HepG2 (cell line): Measurements from ENCODE around the gene RAC3. TPM values are rescaled to one million over a fixed set of nuclear protein-coding genes. Genes with fewer than 3 reads are reported as not detected.

ENCODE experiments used
- ATAC-seq: fragments of 200-7000 bp; cut with Tn5 transposase; 3 replicates; pipeline ENCODE4 v1.9.1; 2020; ENCODE audit warnings: mild to moderate bottlenecking, moderate library complexity
- BruUV-seq: library from RNA; stranded (reverse); fragments of 400-500 nt; replicated peaks from 2 replicates; lab custom pipeline; 2021; lab: Mats Ljungman, UMichigan
- CTCF ChIA-PET: fragments of 300-600 bp; formaldehyde crosslinking; extraction: SDS; loops from one replicate; lab custom pipeline; 2021; ENCODE audit warnings: low total read pairs, inconsistent platforms, low intra/inter-chr PET ratio; lab: Yijun Ruan, JAX
- POLR2A ChIA-PET: fragments of 350-600 bp; sonication (Branson Sonifier 250); formaldehyde crosslinking; loops from one replicate; lab custom pipeline; 2020; ENCODE audit warnings: antibody characterized with exemption, inconsistent platforms; lab: Yijun Ruan, JAX
- DNase-seq: peaks from one replicate; pipeline ENCODE4 v3.0.0-alpha.2; 2015; ENCODE audit warnings: low spot score
- FAIRE-seq: peaks from 3 replicates; lab custom pipeline; 2011; peaks lifted over from hg19 to GRCh38; lab: Jason Lieb, UNC
- H2AFZ ChIP-seq: one replicate; pipeline ENCODE4 v1.6.1; 2011; ENCODE audit warnings: low read length, inconsistent platforms
- H3K27ac ChIP-seq: fragments of 300-600 bp; 3 replicates; pipeline ENCODE4 v1.8.0; 2011; ENCODE audit warnings: mixed run types, mild to moderate bottlenecking, mixed read lengths, low read length, inconsistent platforms; ENCODE audit not compliant: insufficient read depth; ENCODE audit errors: extremely low read length
- H3K27me3 ChIP-seq, 2 experiments: fragments of 200-600 bp in 1 of 2; 2 replicates in 1 of 2; 3 replicates in 1 of 2; pipeline versions ENCODE4 v1.6.0 to v1.8.0; 2011; ENCODE audit warnings: low read length in 2 of 2, mild to moderate bottlenecking in 2 of 2, moderate library complexity in 2 of 2, inconsistent platforms in 1 of 2; ENCODE audit not compliant: insufficient read depth in 2 of 2, control insufficient read depth in 1 of 2
- H3K36me3 ChIP-seq, 2 experiments: fragments of 200-600 bp in 1 of 2; replicated peaks in 1 of 2; 2 replicates in 1 of 2; 3 replicates in 1 of 2; pipeline versions ENCODE4 v1.5.1 to v1.8.0; 2011; ENCODE audit warnings: low read length in 2 of 2, inconsistent platforms in 1 of 2; ENCODE audit not compliant: insufficient read depth in 2 of 2, control insufficient read depth in 1 of 2
- H3K4me1 ChIP-seq: 2 replicates; pipeline ENCODE4 v1.5.1; 2012; ENCODE audit warnings: low read length, inconsistent platforms; ENCODE audit not compliant: insufficient read depth
- H3K4me2 ChIP-seq: 2 replicates; pipeline ENCODE4 v1.6.0; 2011; ENCODE audit warnings: low read depth, low read length, inconsistent platforms
- H3K4me3 ChIP-seq, 3 experiments: fragments of 200-600 bp in 1 of 3; sonication (generic), shearing (Covaris generic) in 1 of 3; replicated peaks in 1 of 3; 2 replicates each; pipeline ENCODE4 v1.5.1; 2011 to 2016; ENCODE audit warnings: low read length in 3 of 3, inconsistent platforms in 2 of 3, low read depth in 2 of 3, mild to moderate bottlenecking in 2 of 3, control low read depth in 1 of 3, mixed read lengths in 1 of 3; ENCODE audit not compliant: insufficient read depth in 1 of 3
- H3K79me2 ChIP-seq: one replicate; pipeline ENCODE4 v1.6.1; 2011; ENCODE audit warnings: low read length, inconsistent platforms; ENCODE audit not compliant: insufficient read depth
- H3K9ac ChIP-seq: 2 replicates; pipeline ENCODE4 v1.6.0; 2011; ENCODE audit warnings: mild to moderate bottlenecking, low read depth, low read length, inconsistent platforms; ENCODE audit not compliant: insufficient read depth
- H3K9me3 ChIP-seq: 2 replicates; pipeline ENCODE4 v1.5.1; 2012; ENCODE audit warnings: mild to moderate bottlenecking, low read length
- H4K20me1 ChIP-seq: 2 replicates; pipeline ENCODE4 v1.6.0; 2011; ENCODE audit warnings: inconsistent platforms, mild to moderate bottlenecking, low read length, moderate library complexity; ENCODE audit not compliant: insufficient read depth
- AGO2 ChIP-seq: fragments of 200-400 bp; formaldehyde crosslinking; optimal IDR thresholded peaks from 2 replicates; pipeline ENCODE3; 2017; ENCODE audit warnings: mild to moderate bottlenecking, low read depth, low read length, moderate library complexity
- CREM ChIP-seq, 2 experiments: sonication (generic) in 1 of 2; formaldehyde crosslinking in 1 of 2; IDR thresholded peaks; 2 replicates each; pipeline versions ENCODE4 v1.4.0 to v1.6.1; 2016 to 2020; ENCODE audit warnings: antibody characterized with exemption in 1 of 2, mild to moderate bottlenecking in 1 of 2, missing genetic modification reagents in 1 of 2
- FLYWCH1 ChIP-seq: sonication (generic); formaldehyde crosslinking; IDR thresholded peaks from 2 replicates; pipeline ENCODE4 v1.8.1; 2023; ENCODE audit warnings: mild to moderate bottlenecking, missing genetic modification reagents
- KAT2B ChIP-seq: fragments of 150-350 bp; IDR thresholded peaks from 2 replicates; pipeline ENCODE4 v1.6.1; 2014; ENCODE audit warnings: low read depth, low read length, borderline replicate concordance
- NCOA5 ChIP-seq: sonication (generic); formaldehyde crosslinking; IDR thresholded peaks from 2 replicates; pipeline ENCODE4 v1.4.0; 2020; ENCODE audit warnings: missing genetic modification reagents
- NFE2L1 ChIP-seq: sonication (generic); formaldehyde crosslinking; IDR thresholded peaks from 2 replicates; pipeline ENCODE4 v1.4.0; 2020; ENCODE audit warnings: missing genetic modification reagents, mild to moderate bottlenecking, borderline replicate concordance
- PCBP1 ChIP-seq: fragments of 200-400 bp; formaldehyde crosslinking; IDR thresholded peaks from 2 replicates; pipeline ENCODE4 v1.6.1; 2017; ENCODE audit warnings: mild to moderate bottlenecking, low read depth, low read length, borderline replicate concordance
- PHF5A ChIP-seq: IDR thresholded peaks from one replicate; pipeline ENCODE4 v1.6.1; 2018; ENCODE audit warnings: low read depth, missing genetic modification reagents; ENCODE audit not compliant: unreplicated experiment
- RBFOX2 ChIP-seq: fragments of 200-400 bp; formaldehyde crosslinking; IDR thresholded peaks from 2 replicates; pipeline ENCODE4 v1.6.1; 2017; ENCODE audit warnings: low read depth, mild to moderate bottlenecking, low read length
- ZNF207 ChIP-seq: fragments of 450-650 bp; IDR thresholded peaks from 2 replicates; pipeline ENCODE4 v1.6.1; 2016; ENCODE audit warnings: antibody characterized with exemption, borderline replicate concordance
- ZNF350 ChIP-seq: sonication (generic); formaldehyde crosslinking; IDR thresholded peaks from 2 replicates; pipeline ENCODE4 v1.4.0; 2020; ENCODE audit warnings: mild to moderate bottlenecking, low read depth, missing genetic modification reagents, borderline replicate concordance
- ZNF747 ChIP-seq: sonication (generic); formaldehyde crosslinking; IDR thresholded peaks from 2 replicates; pipeline ENCODE4 v1.8.1; 2023; ENCODE audit warnings: missing genetic modification reagents, mild to moderate bottlenecking, borderline replicate concordance
- WGBS: methylation state at CpG from one replicate; pipeline ENCODE4 v1.1.6; 2017; ENCODE audit warnings: low lambda C conversion rate; 5-methylcytosine and 5-hydroxymethylcytosine counted together
- in situ Hi-C: cut with HindIII; loops from 2 replicates; pipeline ENCODE4 v1.10.0; 2017; ENCODE audit warnings: low pct_unique_long_range_greater_than_20kb; ENCODE audit not compliant: extremely low pct_ligation_motif_present
- intact Hi-C: fragments of 100-400 bp; cut with micrococcal nuclease; formaldehyde crosslinking; loops from one replicate; pipeline ENCODE4 v1.10.0; 2022; ENCODE audit not compliant: unreplicated experiment
- polyA plus RNA-seq, 8 experiments: library from polyadenylated mRNA; depleted of rRNA in 3 of 8; stranded (reverse) in 7 of 8; unstranded in 1 of 8; fragments of >200 nt; fragmentation: Illumina TruSeq in 4 of 8; extraction: Trizol in 4 of 8; gene quantifications; 2 replicates each; pipeline versions ENCODE4 v1.2.1 to v1.2.3, GENCODE V29; 2011 to 2016; ENCODE audit warnings: low read depth in 4 of 8, missing spikeins in 1 of 8, mixed read lengths in 1 of 8; ENCODE audit not compliant: insufficient read depth in 1 of 8
- total RNA-seq, 5 experiments: library from RNA; depleted of rRNA; stranded (reverse); fragments of >200 nt; fragmentation: Illumina TruSeq; extraction: Trizol; gene quantifications; 2 replicates each; pipeline ENCODE4 v1.2.3, GENCODE V29; 2016; ENCODE audit warnings: low read depth in 1 of 5
- TF ChIP-seq, protein P1 (sequence below): IDR thresholded peaks from 2 replicates; pipeline ENCODE4 v1.6.1; 2016; ENCODE audit warnings: low read depth
- TF ChIP-seq, protein P2 (sequence below): sonication (generic); formaldehyde crosslinking; IDR thresholded peaks from 2 replicates; pipeline ENCODE4 v1.4.0; 2020; ENCODE audit warnings: missing genetic modification reagents

RAC3 gene
- total and polyA plus RNA-seq, 2 of the 13 experiments (the other 11 are each of a cell fraction or from before 2014, with no cell fraction given): 10.5 to 21.3 TPM

DNA sequence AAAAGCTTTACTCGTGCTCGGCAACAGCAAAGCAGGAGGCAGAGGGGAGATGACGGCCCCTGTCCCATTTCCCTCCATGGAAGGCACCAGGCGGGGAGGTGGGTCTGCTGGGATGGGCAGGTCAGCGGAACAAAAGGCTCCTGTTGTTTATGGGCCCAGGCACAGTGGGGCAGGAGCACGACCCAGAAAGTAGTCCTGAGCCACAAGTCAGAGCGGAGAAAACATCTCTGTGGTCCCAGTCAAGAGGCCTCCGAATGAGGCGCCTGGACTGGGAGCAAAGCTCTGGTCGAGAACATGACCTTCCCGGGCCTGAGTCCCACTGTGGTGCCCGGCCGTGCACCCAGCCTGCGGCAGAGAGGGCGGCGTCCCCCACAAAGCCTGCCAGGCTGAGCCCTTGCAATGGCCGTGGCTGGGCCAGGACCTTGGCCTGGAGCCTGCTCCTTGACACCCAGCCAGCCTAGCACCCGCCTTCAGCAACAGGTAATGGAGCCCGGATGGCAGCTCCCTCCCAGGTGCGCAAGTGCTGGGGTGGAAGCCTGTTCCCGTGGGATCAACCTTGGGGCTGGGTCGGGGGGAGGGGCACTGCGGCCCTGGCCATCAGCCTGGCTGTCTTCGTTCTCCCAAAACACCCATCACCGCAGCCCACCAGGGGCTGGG, 16.6 kb downstream of the RAC3 start:
- WGBS: 91% methylated on average over 14 of the region's 25 CpGs
- Histone ChIP-seq H3K9me3 (no peaks in the 10 kb centered on the region), H2AFZ (no peak overlapping the region), H3K27ac (no peak overlapping the region), H3K27me3 (no peaks in the 10 kb centered on the region; a peak in 2 of 5 replicates), H3K36me3 (peaks cover 8 to 29% of the 10 kb centered on the region in 2 experiments; a peak in 4 of 5 replicates), H3K4me2 (no peak overlapping the region), H3K4me1 (peaks cover 40% of the 10 kb centered on the region), H4K20me1 (no peaks in the 10 kb centered on the region; the same call in 1 of the 2 replicates), H3K4me3 (no peak overlapping the region), H3K9ac (no peak overlapping the region), H3K79me2 (peaks cover 30% of the 10 kb centered on the region)
- no TSS peak for BruUV-seq
- FAIRE-seq (no peak), ATAC-seq (no peak), DNase-seq (no peak)
- ChIA-PET CTCF (no interaction called here), POLR2A (no interaction called here)
- TF ChIP-seq AGO2 (peak; percentile 64), PCBP1 (0 out of 2 replicates have a peak, but pooled peaks have one; percentile 44)
- TF ChIP-seq, protein P1, sequence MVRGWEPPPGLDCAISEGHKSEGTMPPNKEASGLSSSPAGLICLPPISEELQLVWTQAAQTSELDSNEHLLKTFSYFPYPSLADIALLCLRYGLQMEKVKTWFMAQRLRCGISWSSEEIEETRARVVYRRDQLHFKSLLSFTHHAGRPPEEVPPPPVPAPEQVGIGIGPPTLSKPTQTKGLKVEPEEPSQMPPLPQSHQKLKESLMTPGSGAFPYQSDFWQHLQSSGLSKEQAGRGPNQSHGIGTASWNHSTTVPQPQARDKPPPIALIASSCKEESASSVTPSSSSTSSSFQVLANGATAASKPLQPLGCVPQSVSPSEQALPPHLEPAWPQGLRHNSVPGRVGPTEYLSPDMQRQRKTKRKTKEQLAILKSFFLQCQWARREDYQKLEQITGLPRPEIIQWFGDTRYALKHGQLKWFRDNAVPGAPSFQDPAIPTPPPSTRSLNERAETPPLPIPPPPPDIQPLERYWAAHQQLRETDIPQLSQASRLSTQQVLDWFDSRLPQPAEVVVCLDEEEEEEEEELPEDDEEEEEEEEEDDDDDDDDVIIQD (CRISPR knock-in tag): no peak
- in situ Hi-C loops (no loop called here), intact Hi-C loops (no loop called here)

DNA sequence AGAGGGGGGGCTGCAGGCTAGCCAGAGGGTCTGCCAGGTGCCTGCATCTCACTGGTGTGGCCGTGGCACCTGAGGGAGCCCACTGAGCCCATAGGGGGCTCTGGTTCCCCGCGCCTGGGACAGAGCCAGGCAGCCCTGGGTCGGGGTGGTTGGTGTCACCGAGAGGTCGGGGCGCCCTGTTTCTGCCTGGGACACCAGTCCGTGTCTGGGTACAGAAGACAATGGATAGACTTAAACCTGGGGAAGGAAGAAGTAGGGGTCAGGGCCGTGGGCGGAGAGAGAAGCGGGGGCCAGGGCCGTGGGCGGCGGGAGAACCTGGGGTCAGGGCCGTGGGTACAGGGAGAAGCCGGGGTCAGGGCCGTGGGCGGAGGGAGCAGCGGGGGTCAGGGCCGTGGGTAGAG, 17.1 kb downstream of the RAC3 start:
- CTCF ChIA-PET: no interaction called here
- H4K20me1 ChIP-seq: no peaks in the 10 kb centered on the region; the same call in 1 of the 2 replicates
- WGBS: 90% methylated on average over 20 of the region's 20 CpGs
- DNase-seq (no peak), ATAC-seq (no peak), FAIRE-seq (no peak)
- no TSS peak for BruUV-seq
- H3K4me3 ChIP-seq: no peak overlapping the region
- in situ Hi-C loops (no loop called here), intact Hi-C loops (no loop called here)
- H3K4me1 ChIP-seq: peaks cover 40% of the 10 kb centered on the region
- no peak overlapping the region for H2AFZ ChIP-seq
- no peaks in the 10 kb centered on the region for H3K9me3 ChIP-seq
- no peak overlapping the region for H3K4me2 ChIP-seq
- no peaks in the 10 kb centered on the region; a peak in 2 of 5 replicates for H3K27me3 ChIP-seq
- POLR2A ChIA-PET: no interaction called here
- no peak overlapping the region for H3K27ac ChIP-seq
- no peak overlapping the region for H3K9ac ChIP-seq
- H3K79me2 ChIP-seq: peaks cover 35% of the 10 kb centered on the region
- H3K36me3 ChIP-seq: peaks cover 8 to 29% of the 10 kb centered on the region in 2 experiments; a peak in 4 of 5 replicates
- TF ChIP-seq NCOA5 (CRISPR knock-in tag): no peak
- no peak for TF ChIP-seq ZNF350 (CRISPR knock-in tag)
- TF ChIP-seq KAT2B: no peak
- TF ChIP-seq ZNF747 (CRISPR knock-in tag): no peak
- no peak for TF ChIP-seq CREM (IDR thresholded peaks at IDR 0.05)
- TF ChIP-seq CREM (CRISPR knock-in tag; IDR thresholded peaks at IDR 0.05): no peak
- TF ChIP-seq AGO2: peak; percentile 10
- TF ChIP-seq PHF5A: no peak
- no peak for TF ChIP-seq ZNF207
- TF ChIP-seq RBFOX2: peak; percentile 65; the same call in 1 of the 2 replicates
- no peak for TF ChIP-seq FLYWCH1 (CRISPR knock-in tag)
- TF ChIP-seq, protein P2, sequence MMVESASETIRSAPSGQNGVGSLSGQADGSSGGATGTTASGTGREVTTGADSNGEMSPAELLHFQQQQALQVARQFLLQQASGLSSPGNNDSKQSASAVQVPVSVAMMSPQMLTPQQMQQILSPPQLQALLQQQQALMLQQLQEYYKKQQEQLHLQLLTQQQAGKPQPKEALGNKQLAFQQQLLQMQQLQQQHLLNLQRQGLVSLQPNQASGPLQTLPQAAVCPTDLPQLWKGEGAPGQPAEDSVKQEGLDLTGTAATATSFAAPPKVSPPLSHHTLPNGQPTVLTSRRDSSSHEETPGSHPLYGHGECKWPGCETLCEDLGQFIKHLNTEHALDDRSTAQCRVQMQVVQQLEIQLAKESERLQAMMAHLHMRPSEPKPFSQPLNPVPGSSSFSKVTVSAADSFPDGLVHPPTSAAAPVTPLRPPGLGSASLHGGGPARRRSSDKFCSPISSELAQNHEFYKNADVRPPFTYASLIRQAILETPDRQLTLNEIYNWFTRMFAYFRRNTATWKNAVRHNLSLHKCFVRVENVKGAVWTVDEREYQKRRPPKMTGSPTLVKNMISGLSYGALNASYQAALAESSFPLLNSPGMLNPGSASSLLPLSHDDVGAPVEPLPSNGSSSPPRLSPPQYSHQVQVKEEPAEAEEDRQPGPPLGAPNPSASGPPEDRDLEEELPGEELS (CRISPR knock-in tag): no peak
- TF ChIP-seq NFE2L1 (CRISPR knock-in tag): no peak
